Sigmoid colon (tissue), 7 donors: ENCODE data around the gene OTUD1. TPM values are rescaled to one million over a fixed set of nuclear protein-coding genes. Genes with fewer than 3 reads are reported as not detected.

ENCODE experiments used
- DNase-seq: peaks from one replicate; pipeline ENCODE4 v3.0.0-alpha.2; 2019
- H3K27ac ChIP-seq, 4 donors: fragments of 200-600 bp; sonication (generic); one replicate each; pipeline ENCODE4 v1.5.1; 2016 to 2019; ENCODE audit warnings: mild to moderate bottlenecking in 1 of 4
- H3K27me3 ChIP-seq, 3 donors: fragments of 200-600 bp; sonication (generic); one replicate each; pipeline ENCODE4 v1.5.1; 2019; ENCODE audit warnings: mild to moderate bottlenecking in 1 of 3
- H3K36me3 ChIP-seq, 4 donors: fragments of 200-600 bp; sonication (generic); one replicate each; pipeline ENCODE4 v1.5.1; 2016 to 2019
- H3K4me1 ChIP-seq, 4 donors: fragments of 200-600 bp; sonication (generic); one replicate each; pipeline ENCODE4 v1.5.1; 2017 to 2019
- H3K4me3 ChIP-seq, 4 donors: fragments of 200-600 bp; sonication (generic); one replicate each; pipeline ENCODE4 v1.5.1; 2017 to 2019; ENCODE audit warnings: mild to moderate bottlenecking in 2 of 4, moderate library complexity in 1 of 4
- H3K9me3 ChIP-seq, 4 donors: fragments of 200-600 bp in 3 of 4; sonication (generic) in 3 of 4; one replicate each; pipeline versions ENCODE4 v1.5.1 to v1.6.1; 2013 to 2019
- EP300 ChIP-seq, 4 donors: sonication (generic); formaldehyde crosslinking; IDR thresholded peaks; one replicate each; pipeline ENCODE4 v1.6.1; 2017; ENCODE audit warnings: antibody characterized with exemption in 4 of 4
- POLR2A ChIP-seq, 2 donors: fragments of 450-650 bp; IDR thresholded peaks; one replicate each; pipeline ENCODE4 v1.6.1; 2016; ENCODE audit warnings: antibody characterized with exemption in 2 of 2, mild to moderate bottlenecking in 2 of 2, moderate library complexity in 2 of 2
- POLR2AphosphoS5 ChIP-seq, 4 donors: sonication (generic); formaldehyde crosslinking; IDR thresholded peaks; one replicate each; pipeline ENCODE4 v1.6.1; 2017; ENCODE audit warnings: antibody characterized with exemption in 4 of 4
- WGBS, 2 donors: extraction: QIAGEN DNeasy Blood & Tissue Kit; methylation state at CpG; one replicate each; pipeline ENCODE4 v1.1.7; 2013; 5-methylcytosine and 5-hydroxymethylcytosine counted together
- intact Hi-C: fragments of 100-400 bp; cut with DNase I; formaldehyde crosslinking; loops from one replicate; pipeline ENCODE4 v1.15.1; 2023
- polyA plus RNA-seq, 3 donors: library from polyadenylated mRNA; stranded (reverse); fragments of 200-250 nt; gene quantifications; one replicate each; pipeline ENCODE4 v1.2.3, GENCODE V29; 2013
- total RNA-seq, 4 donors: library from RNA; depleted of rRNA; stranded (reverse); fragments of >200 nt; gene quantifications; one replicate each; pipeline ENCODE4 v1.1.0, GENCODE V29; 2016
- TF ChIP-seq, protein P1 (sequence below), 4 experiments: fragments of 450-650 bp in 3 of 4; fragments of 200-600 bp in 1 of 4; IDR thresholded peaks; one replicate each; pipeline ENCODE4 v1.5.1; 2016 to 2019; ENCODE audit warnings: antibody characterized with exemption in 4 of 4, mild to moderate bottlenecking in 3 of 4, moderate library complexity in 2 of 4
- donor health status: healthy with polysubstance abuse.
- donor health status: Bipolar disorder and iron deficiency.
- donor health status: healthy.

OTUD1 gene
- total and polyA plus RNA-seq, 7 donors: 6.7 to 19.2 (median 13.2) TPM

DNA sequence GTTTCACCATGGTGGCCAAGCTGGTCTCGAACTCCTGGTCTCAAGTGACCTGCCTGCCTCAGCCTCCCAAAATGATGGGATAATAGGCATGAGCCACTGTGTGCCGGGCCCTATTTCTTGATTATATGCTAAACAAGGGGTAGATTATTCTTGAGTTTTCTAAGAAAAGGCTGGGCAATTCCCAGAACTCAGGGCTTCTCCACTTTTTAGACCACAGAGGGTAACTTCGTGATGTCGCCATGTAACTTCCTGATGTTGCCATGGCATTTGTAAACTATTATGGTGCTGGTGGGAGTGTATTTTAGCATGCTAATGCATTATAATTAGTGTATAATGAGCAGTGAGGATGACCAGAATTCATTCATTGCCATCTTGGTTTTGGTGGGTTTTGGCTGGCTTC lies 35.8 kb downstream of the OTUD1 start:
- H3K36me3 ChIP-seq: no peaks in the 10 kb centered on the region
- 92% methylated on average over 4 of the region's 4 CpGs for WGBS, 2 donors

DNA sequence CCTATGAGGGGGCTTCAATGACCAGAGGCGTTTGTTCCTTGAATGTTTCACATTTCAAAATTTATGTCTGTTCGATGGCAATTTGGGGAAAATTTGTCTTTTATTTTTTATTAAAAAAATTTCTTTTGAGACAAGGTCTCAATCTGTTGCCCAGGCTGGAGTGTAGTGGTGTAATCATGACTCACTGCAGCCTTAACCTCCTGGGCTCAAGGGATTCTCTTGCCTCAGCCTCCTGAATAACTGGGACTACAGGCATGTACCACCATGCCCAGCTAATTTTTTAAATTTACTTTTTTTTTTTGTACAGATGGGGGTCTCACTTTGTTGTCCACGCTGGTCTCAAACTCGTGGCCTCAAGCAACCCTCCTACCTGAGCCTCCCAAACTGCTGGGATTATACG lies 39.7 kb downstream of the OTUD1 start:
- TF ChIP-seq, protein P1, sequence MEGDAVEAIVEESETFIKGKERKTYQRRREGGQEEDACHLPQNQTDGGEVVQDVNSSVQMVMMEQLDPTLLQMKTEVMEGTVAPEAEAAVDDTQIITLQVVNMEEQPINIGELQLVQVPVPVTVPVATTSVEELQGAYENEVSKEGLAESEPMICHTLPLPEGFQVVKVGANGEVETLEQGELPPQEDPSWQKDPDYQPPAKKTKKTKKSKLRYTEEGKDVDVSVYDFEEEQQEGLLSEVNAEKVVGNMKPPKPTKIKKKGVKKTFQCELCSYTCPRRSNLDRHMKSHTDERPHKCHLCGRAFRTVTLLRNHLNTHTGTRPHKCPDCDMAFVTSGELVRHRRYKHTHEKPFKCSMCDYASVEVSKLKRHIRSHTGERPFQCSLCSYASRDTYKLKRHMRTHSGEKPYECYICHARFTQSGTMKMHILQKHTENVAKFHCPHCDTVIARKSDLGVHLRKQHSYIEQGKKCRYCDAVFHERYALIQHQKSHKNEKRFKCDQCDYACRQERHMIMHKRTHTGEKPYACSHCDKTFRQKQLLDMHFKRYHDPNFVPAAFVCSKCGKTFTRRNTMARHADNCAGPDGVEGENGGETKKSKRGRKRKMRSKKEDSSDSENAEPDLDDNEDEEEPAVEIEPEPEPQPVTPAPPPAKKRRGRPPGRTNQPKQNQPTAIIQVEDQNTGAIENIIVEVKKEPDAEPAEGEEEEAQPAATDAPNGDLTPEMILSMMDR (IDR thresholded peaks at IDR 0.05): no peak
- TF ChIP-seq EP300 (IDR thresholded peaks at IDR 0.05): no peak
- no peak for TF ChIP-seq POLR2A (IDR thresholded peaks at IDR 0.05)
- TF ChIP-seq POLR2AphosphoS5 (IDR thresholded peaks at IDR 0.05): no peak
- WGBS, 2 donors: 84 to 93% methylated on average over 5 of the region's 5 CpGs
- no peaks in the 10 kb centered on the region for H3K4me1 ChIP-seq
- no peaks in the 10 kb centered on the region for H3K36me3 ChIP-seq
- no peak overlapping the region for H3K27ac ChIP-seq
- H3K9me3 ChIP-seq: no peaks in the 10 kb centered on the region
- no peaks in the 10 kb centered on the region for H3K27me3 ChIP-seq
- DNase-seq: no peak
- intact Hi-C loops: no loop called here
- no peak overlapping the region for H3K4me3 ChIP-seq

More for the DNA sequence above, 35.8 kb downstream of the OTUD1 start:
- intact Hi-C loops: no loop called here
- H3K4me1 ChIP-seq: peaks cover 0 to 15% (median 12%) of the 10 kb centered on the region in 4 donors
- no peak overlapping the region for H3K4me3 ChIP-seq
- no peaks in the 10 kb centered on the region for H3K9me3 ChIP-seq
- H3K27me3 ChIP-seq: no peaks in the 10 kb centered on the region
- TF ChIP-seq POLR2A (IDR thresholded peaks at IDR 0.05): no peak
- TF ChIP-seq, protein P1 (IDR thresholded peaks at IDR 0.05): no peak
- no peak for TF ChIP-seq EP300 (IDR thresholded peaks at IDR 0.05)
- TF ChIP-seq POLR2AphosphoS5 (IDR thresholded peaks at IDR 0.05): no peak
- H3K27ac ChIP-seq: no peak overlapping the region
- no peak for DNase-seq

DNA sequence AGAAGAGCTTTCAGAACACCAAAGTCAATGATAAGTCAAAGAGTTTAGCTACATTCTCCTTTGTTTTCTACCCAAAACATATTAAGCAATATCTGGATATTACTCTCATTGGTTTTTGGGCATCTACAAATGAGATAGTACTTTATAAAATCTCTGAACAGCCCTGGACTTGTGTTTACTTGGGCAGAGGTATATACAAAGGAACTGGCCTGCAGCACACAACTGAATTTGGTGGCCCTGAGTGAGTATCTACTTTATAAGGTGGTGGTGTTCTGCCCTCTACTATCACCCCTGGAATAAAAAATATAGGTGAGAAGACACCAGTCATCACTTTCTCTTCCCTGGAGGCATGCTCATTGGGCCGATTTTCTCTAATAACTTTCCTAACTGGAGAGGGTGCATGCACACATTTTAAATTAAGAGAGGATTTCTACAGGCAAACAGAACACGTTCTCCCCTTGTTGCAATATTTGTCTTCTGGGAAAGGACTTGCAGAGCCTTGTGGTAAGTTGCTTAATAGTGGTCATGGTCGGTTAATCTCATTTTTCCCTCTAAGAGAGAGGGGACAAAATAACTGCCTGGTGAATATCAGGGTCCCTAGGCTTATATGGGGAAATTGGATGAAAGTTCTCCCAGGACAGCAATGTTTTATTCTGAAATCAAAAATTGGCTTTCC lies 41.1 kb downstream of the OTUD1 start:
- 71 to 80% methylated on average over 3 of the region's 3 CpGs for WGBS, 2 donors
- no peak overlapping the region for H3K4me3 ChIP-seq
- no peak for TF ChIP-seq POLR2AphosphoS5 (IDR thresholded peaks at IDR 0.05)
- no peak for TF ChIP-seq EP300 (IDR thresholded peaks at IDR 0.05)
- no peak for TF ChIP-seq POLR2A (IDR thresholded peaks at IDR 0.05)
- TF ChIP-seq, protein P1 (IDR thresholded peaks at IDR 0.05): no peak
- no peaks in the 10 kb centered on the region for H3K36me3 ChIP-seq
- H3K27me3 ChIP-seq: no peaks in the 10 kb centered on the region
- no peak overlapping the region for H3K27ac ChIP-seq
- intact Hi-C loops: no loop called here
- DNase-seq: no peak
- no peaks in the 10 kb centered on the region for H3K4me1 ChIP-seq
- H3K9me3 ChIP-seq: no peaks in the 10 kb centered on the region

DNA sequence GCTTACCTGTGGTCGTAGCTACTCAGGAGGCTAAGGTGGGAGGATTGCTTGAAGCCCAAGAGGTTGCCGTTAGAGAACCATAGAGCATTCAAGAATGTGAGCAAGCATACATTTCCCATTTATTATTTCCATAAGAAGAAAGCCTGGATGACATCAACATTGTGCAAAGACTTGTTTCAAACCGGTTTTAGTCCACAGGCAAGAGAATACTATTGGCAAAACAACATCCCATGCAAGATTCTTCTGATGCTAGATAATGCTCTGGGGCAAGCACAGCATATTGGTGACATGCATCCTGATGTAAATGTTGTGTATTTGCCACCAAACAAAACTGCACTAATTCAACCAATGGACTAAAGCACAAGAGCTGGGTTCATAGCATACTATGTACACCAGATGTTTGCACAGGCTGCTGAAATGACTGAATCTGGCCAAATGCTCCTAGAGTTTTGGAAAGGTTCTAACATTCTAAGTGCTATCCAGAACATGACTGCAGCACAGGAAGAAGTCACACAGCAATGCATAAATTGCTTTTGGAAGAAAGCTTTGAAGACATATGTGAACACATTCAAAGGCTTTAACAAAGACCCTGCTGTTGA lies 42.6 kb downstream of the OTUD1 start:
- Histone ChIP-seq H3K27ac (no peak overlapping the region), H3K4me1 (no peaks in the 10 kb centered on the region), H3K36me3 (no peaks in the 10 kb centered on the region), H3K27me3 (no peaks in the 10 kb centered on the region), H3K4me3 (no peak overlapping the region), H3K9me3 (no peaks in the 10 kb centered on the region)
- 78 to 83% methylated on average over 3 of the region's 3 CpGs for WGBS, 2 donors
- TF ChIP-seq POLR2A (IDR thresholded peaks at IDR 0.05) (no peak), POLR2AphosphoS5 (IDR thresholded peaks at IDR 0.05) (no peak), EP300 (IDR thresholded peaks at IDR 0.05) (no peak)
- TF ChIP-seq, protein P1 (IDR thresholded peaks at IDR 0.05): no peak
- no peak for DNase-seq
- intact Hi-C loops: no loop called here
